Hair follicle dermal papilla cell (primary cell): ENCODE measurements around the gene EHD1. TPM values are rescaled to one million over a fixed set of nuclear protein-coding genes. Genes with fewer than 3 reads are reported as not detected.

Experiments
- small RNA-seq: library from RNA; depleted of rRNA; stranded (forward); fragments of <200 nt; gene quantifications from one replicate; pipeline ENCODE3, GENCODE V24; 2012
- total RNA-seq: library from RNA; depleted of rRNA; stranded (reverse); fragments of >200 nt; gene quantifications from 2 replicates; pipeline ENCODE4 v1.2.3, GENCODE V29; 2012

Gene EHD1
- total RNA-seq, result 86.5 and 115 TPM in 2 replicates

DNA sequence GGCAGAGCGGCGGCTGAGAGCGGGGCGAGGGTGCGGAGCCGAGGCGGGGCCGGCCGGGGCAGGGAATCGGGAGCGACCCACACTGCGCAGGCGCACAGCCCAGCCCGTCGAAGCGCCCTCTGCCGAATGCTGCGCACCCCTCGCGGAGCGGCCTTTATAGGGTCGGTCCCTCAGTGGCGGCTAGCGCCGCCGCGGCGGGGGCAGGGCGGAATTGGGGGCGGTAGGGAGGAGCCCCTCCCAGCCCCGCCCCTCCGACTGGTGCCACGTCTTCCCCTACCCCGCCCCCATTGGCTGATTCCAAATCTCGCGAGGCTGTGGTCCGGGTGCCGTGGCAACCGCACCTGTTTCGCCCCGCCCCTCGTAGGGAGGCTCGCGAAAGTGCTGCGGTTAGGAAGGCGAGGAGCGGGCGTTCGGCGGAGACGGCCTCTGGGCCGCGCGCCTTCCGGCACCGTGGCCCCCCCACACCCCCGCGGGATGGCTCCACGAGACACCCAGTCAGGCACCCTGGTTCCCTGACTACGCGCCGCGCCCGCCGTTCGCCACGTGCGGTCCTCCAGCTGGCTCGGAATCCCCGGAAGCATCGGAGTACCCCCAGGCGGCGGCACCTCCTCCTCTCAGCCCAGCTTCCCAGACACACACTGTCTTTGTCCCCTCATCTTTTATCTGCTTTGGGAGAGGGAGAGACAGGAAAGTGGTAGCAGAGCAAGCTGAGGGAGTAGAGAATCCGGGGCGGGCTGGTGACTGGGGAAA is at the start of gene EHD1:
Gene EHD1, minus strand, starts transcription at position 128 of the 750 bp plus-strand sequence. CDS start 157 bp downstream, outside the sequence.

DNA sequence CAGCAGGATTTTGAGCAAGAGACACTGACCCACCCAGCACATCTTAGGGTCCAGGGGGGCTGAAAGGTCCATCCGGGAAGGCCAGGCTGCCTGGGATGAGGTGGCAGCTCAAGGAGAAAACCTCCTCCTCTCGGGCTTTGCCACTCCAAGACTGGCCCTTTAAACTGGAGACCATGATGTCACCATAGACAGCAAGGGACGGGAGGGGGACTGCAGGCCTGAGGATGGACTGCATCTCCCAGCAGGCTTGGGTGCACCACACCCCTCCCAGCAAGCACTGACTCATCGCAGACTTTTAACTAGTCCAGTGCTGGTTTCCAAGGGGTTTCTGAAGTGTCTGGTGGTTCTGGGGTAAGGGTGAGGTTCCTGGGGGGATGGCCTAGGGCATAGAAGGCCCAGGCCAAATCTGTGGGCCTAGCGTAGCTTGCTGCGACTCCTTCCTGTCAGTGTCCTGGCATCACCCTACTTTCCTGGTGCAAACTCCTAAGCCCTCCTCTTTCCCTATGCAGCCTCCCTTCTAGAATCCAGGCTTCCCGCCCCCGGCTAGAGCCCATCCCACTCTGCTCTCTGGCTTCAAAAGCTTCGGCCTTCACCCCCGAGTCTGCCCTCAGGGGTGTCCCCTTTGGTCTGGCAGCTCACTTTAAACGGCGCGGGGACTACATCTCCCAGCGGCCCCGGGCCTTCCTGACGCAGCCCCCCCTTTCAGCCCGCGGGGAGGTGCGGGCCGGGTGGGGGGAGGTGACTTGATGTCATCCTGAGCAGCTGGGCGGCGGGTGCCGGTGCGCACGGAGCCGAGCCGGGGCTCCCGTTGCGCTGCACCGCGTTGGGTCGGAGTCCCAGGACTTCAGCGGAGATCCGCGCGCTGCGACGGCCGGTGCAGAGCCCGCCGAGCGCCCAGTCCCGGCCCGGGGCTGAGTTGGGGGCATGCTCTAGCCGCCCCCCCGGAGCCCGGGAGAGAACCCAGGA is 45.8 kb upstream of the EHD1 start, which contains the start of gene PPP2R5B:
Gene PPP2R5B, plus strand, starts transcription at position 746 of the 966 bp plus-strand sequence. CDS start 1,046 bp downstream, outside the sequence.

DNA sequence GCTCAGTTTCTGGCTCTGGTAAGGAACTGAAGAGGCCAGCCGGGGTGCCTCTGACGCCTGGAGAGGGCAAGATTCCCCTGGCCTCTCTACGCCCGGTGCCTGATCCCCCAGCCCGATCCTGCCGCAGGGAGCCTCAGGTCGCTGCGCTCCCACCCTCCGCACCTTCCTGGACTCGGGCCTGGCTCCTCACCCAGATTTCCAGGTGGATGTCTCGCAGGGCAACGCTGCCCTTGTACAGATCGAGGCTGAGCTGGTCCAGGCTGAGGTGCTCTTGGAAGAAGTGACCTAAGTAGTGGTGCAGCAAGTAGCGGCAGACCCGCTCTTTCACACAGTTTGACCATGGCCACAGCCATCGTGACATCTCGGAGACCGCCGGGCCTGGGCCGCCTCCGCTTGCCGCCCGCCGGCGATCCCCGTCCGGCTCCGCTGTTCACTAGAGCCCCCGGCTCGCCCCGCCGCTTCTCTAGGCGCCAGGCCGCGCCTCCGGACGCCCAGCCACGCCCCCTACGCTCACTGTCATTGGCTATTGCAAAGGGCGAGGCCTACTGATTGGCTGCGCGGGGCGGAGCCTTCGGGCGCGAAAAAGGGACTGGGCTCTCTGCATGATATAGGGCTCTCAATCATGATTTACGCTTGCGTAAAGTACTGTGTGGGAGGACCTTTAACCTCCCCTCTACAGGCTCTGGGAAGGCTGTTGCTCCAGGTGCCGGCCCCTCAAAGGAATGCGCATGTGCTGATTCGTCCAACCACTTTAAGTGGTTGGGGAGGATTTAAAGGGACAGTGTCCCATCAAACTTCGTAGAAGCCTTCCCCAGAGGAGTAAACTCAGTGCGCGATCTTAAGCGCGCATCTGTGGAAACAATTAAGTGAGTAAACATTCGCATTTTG is 38.6 kb upstream of the EHD1 start, which contains the start of gene ATG2A:
Gene ATG2A, minus strand, starts transcription at position 435 of the 888 bp plus-strand sequence. Its CDS starts 74 bp downstream, at position 361.

DNA sequence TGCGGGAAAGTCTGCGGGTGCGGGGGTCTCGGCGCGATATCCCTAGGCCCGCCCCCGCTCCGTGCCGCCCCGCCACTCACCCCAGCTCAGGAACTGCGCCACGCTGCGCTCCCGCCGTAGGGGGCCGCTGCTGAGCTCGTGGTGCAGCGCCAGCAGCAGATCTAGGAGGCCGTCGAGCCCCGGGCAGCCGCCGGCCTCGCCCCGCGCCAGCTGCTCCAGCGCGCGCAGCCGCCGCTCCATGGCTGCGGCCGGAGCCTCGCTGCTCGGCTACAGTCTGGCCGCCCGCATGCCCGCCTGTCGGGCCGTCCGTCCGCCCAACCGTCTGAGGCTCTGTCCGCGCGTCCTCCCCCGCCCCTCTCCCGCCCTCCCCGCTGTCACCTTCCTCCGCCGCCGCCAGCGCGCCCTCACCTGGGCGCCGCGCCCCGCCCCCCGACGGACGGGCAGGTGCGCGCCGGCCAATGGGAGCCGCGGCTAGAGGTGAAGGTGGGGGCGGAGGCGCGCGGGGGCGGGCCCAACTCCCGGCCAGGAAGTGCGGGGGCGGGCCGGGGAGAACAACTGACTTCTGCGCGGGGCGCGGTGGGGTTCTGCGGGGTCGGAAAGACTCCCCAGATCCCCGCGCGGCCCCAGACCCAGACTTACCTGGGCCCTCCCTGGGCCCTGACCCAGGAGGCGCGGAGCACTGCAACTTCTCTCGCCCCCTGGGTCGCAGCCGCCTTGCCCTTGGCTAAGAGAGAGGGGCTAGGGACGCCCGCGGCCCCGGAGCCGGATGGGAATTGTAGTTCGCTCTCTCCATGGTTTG is 33.9 kb downstream of the EHD1 start, which contains the start of gene CDC42BPG:
Gene CDC42BPG, minus strand, starts transcription at position 324 of the 799 bp plus-strand sequence. Its CDS starts 84 bp downstream, at position 240.

GRCh38 chr11:64810271-64810890 is 68.0 kb downstream of the EHD1 start, which contains the start of gene MEN1:
TSS of gene MEN1 (minus strand) at chr11:64810551. CDS start at chr11:64810109, 442 bp downstream.

DNA sequence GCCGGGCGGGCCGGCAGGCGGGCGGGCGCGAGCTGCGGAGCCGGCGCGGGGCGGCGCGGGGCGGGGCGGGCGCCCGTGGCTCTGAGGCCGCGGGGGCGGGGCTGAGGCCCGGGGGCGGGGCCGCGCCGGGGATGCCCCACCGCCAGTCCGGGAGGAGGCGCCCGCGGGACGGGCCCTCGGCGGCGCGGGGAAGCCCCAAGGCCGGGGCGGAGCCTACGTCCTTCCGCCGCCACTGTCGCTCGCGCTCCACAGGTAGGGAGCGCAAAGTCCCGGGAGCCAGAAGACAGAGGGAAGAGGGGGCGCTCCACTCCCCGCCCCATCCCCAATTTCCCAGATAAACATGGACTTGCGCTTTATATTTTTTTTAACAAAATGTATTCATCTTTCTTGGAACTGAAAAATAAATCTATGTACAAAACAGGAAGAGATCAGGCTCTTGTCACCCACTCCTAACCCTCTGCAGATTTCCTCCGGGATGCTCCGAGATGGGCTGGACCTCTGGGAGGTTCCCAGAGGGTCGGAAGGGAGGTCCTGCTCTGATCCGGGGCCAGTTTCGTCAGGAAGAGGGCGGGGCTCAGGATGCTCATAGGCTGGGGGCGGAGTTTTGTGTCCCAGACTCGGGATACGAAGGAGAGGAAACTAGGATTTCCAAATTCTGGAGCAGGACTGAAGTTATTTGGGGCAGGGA is 75.1 kb downstream of the EHD1 start, which contains the start of gene MAP4K2:
Gene MAP4K2, minus strand, starts transcription at position 57 of the 688 bp plus-strand sequence. CDS start 65 bp downstream, outside the sequence.

Small RNA genes within 50 kb of the gene (small RNA-seq; reads per million reads assigned to genes)
- gene MIR6749 (not detected), gene MIR6750 (not detected)

Other genes with a start within 250 kb of the EHD1 start
- 107 and 111 TPM in 2 replicates for gene NRXN2, start 155.4 kb downstream of the EHD1 start, total RNA-seq
- 1.3 and 1.7 TPM in 2 replicates for gene RASGRP2, start 134.5 kb downstream of the EHD1 start, total RNA-seq
- gene PYGM, start 118.6 kb downstream of the EHD1 start, total RNA-seq, result 0.81 and 0.97 TPM in 2 replicates
- 123 and 156 TPM in 2 replicates for gene SF1, start 100.1 kb downstream of the EHD1 start, total RNA-seq
- gene MAP4K2, start 75.4 kb downstream of the EHD1 start, total RNA-seq, result 19.6 and 20.9 TPM in 2 replicates
- gene MEN1, start 68.1 kb downstream of the EHD1 start, total RNA-seq, result 16.8 and 19.0 TPM in 2 replicates
- gene CDC42BPG, start 34.0 kb downstream of the EHD1 start, total RNA-seq, result 0.12 and 0.32 TPM in 2 replicates
- 17.5 and 19.2 TPM in 2 replicates for gene ATG2A, start 38.6 kb upstream of the EHD1 start, total RNA-seq
- 12.3 and 14.6 TPM in 2 replicates for gene PPP2R5B, start 46.1 kb upstream of the EHD1 start, total RNA-seq
- not detected in 2 replicates for gene GPHA2, start 57.3 kb upstream of the EHD1 start, total RNA-seq
- gene MAJIN, start 93.5 kb upstream of the EHD1 start, total RNA-seq, result not detected in 2 replicates
- gene BATF2, start 118.3 kb upstream of the EHD1 start, total RNA-seq, result 1.2 and 2.3 TPM in 2 replicates
- 71.7 and 85.9 TPM in 2 replicates for gene ARL2, start 135.5 kb upstream of the EHD1 start, total RNA-seq
- 16.6 and 19.4 TPM in 2 replicates for gene SNX15, start 148.8 kb upstream of the EHD1 start, total RNA-seq
- gene SAC3D1, start 162.6 kb upstream of the EHD1 start, total RNA-seq, result 7.0 and 9.6 TPM in 2 replicates
- gene NAALADL1, start 179.9 kb upstream of the EHD1 start, total RNA-seq, result 34.1 and 35.2 TPM in 2 replicates
- 1.3 and 1.5 TPM in 2 replicates for gene CDCA5, start 205.4 kb upstream of the EHD1 start, total RNA-seq
- gene ZFPL1, start 205.6 kb upstream of the EHD1 start, total RNA-seq, result 45.6 and 48.7 TPM in 2 replicates
- gene VPS51, start 217.6 kb upstream of the EHD1 start, total RNA-seq, result 209 and 240 TPM in 2 replicates
- 16.9 and 18.1 TPM in 2 replicates for gene TM7SF2, start 233.3 kb upstream of the EHD1 start, total RNA-seq
- gene ZNHIT2, start 239.1 kb upstream of the EHD1 start, total RNA-seq, result 10.4 and 13.6 TPM in 2 replicates
- 66.9 and 79.2 TPM in 2 replicates for gene FAU, start 243.5 kb upstream of the EHD1 start, total RNA-seq
- 49.1 and 52.9 TPM in 2 replicates for gene MRPL49, start 243.7 kb upstream of the EHD1 start, total RNA-seq